Stimulated activated CD8-positive, alpha-beta memory T cell treated with anti-CD3 and anti-CD28 coated beads, Interleukin-7, amount 100 ng/mL, for 1 hour (primary cell): ENCODE data around the gene IL17D.
"Not testable (repeated sequence)": the region's sequence is repeated elsewhere in the genome, so short reads cannot be mapped to it uniquely, and the experiment has no call there.

Source experiments
- DNase-seq, 2 donors: peaks; one replicate each; pipeline ENCODE4 v3.0.0-alpha.2; 2020; ENCODE audit warnings: low read depth in 2 of 2

IL17D gene

GRCh38 chr13:20719783-20720182 is 16.3 kb downstream of the IL17D start:
- no peak for DNase-seq

- DNase-seq: no peak
Observed at GRCh38 chr13:20720499-20720898, 17.0 kb downstream of the IL17D start.

- no peak for DNase-seq
Observed at GRCh38 chr13:20721058-20721453, 17.6 kb downstream of the IL17D start.

- DNase-seq: no peak
Observed at GRCh38 chr13:20721454-20722357, 18.2 kb downstream of the IL17D start.

DNA sequence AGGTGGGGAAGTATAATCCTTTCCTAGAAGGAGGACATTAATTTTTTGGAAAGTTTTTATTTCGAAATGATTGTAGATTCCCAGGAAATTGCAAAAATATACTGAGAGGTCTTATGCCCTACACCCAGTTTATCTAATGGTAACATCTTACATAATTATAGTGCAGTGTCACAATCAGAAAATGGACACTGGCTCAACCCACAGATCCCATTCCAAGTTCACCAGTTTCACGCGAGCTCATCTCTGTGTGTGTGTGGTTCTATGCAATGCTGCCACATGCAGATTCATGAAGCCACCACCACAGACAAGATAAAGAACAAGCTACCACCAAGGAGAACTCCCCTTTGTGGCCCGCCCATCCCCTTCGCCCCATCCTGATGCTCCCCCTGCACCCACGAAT is 24.4 kb downstream of the IL17D start:
- DNase-seq: no peak

- no peak for DNase-seq
Observed at GRCh38 chr13:20728579-20729311, 25.2 kb downstream of the IL17D start.

- no peak for DNase-seq
Observed at GRCh38 chr13:20729633-20730585, 26.4 kb downstream of the IL17D start.

- no peak for DNase-seq
Observed at GRCh38 chr13:20738616-20739015, 35.1 kb downstream of the IL17D start.

DNA sequence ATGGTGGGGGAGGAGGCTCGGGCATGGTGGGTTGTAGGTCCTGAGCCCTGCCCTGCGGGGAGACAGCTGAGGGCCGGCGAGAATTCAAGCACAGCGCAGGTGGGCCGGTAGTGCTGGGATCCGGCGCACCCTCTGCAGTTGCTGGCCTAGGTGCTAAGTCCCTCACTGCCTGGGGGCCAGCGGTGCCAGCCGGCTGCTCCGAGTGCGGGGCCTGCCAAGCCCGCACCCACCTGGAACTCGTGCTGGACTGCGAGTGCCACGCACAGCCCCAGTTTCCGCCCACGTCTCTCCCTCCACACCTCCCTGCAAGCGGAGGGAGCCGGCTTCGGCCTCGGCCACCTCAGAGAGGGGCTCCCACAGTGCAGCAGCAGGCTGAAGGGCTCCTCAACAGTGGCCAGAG is 36.5 kb downstream of the IL17D start:
- no peak for DNase-seq

- not testable (repeated sequence) for DNase-seq
Observed at GRCh38 chr13:20743830-20744404, 40.4 kb downstream of the IL17D start.

DNA sequence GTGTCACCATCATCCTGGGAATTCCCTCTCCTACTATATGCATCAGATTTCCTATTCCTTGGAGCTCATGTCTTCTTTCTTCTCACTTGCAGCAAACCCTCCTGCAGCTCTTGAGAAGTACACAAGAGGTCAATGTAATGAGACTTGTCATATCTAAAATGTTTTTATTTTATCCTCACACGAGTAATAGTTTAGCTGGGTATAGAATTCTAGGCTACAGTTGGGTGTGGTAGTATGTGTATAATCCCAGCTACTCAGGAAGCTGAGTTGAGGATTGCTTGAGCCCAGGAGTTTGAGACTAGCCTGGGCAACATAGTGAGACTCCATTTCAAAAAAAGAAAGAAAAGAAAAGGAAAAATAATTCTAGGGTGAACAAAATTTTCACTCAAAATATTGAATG is 45.9 kb downstream of the IL17D start:
- DNase-seq: no peak

GRCh38 chr13:20754009-20754408 is 50.5 kb downstream of the IL17D start:
- DNase-seq: no peak

GRCh38 chr13:20760872-20761271 is 57.4 kb downstream of the IL17D start:
- DNase-seq: no peak

DNA sequence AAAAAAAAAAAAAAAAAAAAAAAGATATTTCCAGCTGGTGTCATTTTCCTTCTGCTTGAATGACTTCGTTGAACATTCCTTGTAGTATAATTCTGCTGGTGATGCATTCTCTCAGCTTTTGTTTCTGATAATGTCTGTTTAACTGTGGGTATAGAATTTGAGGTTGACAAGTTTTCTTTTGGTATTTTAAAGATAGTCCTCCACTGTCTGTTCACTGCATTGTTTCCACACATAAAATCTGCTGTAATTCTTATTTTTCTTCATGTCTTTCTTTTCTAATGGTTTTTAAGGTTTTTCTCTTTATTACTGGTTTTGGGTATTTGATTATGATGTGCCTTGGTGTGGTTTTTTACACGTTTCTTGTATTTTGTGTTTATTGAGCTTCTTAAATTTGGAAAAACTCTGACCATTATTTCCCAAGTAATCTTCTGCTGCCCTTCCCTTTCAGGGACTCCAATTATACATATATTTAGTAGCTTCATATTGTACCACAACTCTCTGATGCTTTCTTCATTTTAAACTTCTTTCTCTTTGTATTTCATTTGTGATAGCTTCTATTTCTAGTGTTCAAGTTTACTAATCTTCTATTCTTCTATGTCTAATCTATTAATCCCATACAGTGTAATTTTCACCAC is 63.9 kb downstream of the IL17D start:
- no peak for DNase-seq

GRCh38 chr13:20769091-20769490 is 65.6 kb downstream of the IL17D start:
- DNase-seq: no peak

DNA sequence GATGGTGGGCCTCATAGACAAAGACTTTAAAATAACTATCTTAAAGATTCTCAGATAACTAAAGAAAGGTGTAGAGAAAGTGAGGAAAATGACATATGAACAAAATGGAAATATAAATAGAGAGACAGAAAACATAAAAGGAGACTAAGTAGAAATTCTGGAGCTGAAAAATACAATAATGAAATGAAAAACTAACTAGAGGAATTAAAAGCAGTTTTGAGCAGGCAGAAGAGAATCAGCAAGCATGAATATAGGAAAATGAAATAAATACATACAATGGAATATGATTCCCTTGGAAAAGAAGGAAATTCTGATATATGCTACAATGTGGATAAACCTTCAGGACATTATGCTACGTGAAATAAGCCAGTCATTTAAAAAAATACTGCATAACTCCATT is 66.3 kb downstream of the IL17D start:
- no peak for DNase-seq
